GM19043 (cell line): ENCODE measurements around the gene TRAP1.

Experiments used
- ATAC-seq: cut with Tn5 transposase; IDR thresholded peaks from one replicate; pipeline ENCODE4 v1.9.1; 2021; ENCODE audit warnings: low read depth; ENCODE audit not compliant: unreplicated experiment

Gene TRAP1

DNA sequence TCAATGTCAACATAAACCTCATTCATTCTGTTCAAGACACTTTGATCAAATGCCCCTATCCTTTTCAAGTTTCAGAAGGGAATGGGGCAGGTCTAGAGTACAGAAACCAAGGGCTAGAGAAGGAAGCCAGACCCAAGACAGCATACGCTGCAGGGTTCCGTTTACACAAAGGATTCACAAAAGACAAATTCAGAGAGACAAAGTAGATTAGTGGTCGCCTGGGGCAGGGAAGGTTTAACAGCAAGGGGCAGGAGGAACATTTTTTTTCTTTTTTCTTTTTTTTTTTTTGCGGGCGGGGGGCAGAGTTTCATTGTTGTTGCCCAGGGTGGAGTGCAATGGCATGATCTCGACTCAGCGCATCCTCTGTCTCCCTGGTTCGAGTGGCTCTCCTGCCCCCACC is 19.9 kb upstream of the TRAP1 start:
- ATAC-seq = no peak

DNA sequence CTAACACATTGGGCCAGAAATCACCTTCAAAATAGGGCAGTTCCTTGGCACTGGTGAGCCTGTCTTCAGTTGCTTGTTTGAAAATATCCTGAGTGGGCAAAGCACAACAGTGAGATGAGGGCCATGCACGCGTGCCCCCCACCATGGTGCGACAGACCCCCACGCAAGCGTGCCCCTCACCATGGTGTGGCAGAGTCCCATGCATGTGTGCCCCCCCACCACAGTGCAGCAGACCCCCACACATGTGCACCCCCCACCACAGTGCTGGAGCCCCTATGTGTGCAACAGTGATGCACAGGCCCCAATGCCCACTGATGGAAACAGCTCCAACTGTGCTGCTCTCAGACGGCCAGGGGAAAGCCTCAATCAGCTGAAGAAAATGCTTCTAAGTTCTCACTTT is 18.8 kb upstream of the TRAP1 start:
- no peak for ATAC-seq

DNA sequence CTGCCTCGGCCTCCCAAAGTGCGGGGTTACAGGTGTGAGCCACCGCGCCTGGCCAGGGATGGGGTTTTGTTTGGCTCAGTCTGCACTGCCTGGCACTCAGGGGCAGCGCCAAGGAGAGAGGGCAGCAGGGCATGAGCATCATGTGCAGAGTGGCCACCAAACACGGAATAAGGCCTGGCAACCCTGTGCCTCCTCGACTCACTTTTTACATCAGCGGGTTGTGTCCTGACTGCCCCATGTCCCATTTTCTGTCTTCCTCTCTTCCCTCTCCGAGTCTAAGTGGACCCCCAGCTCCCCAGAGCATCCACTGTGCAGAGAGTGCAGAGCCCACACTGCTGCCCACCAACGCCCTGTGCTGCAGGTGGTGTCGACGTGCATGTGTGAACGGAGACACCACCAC is 18.2 kb upstream of the TRAP1 start:
- no peak for ATAC-seq

DNA sequence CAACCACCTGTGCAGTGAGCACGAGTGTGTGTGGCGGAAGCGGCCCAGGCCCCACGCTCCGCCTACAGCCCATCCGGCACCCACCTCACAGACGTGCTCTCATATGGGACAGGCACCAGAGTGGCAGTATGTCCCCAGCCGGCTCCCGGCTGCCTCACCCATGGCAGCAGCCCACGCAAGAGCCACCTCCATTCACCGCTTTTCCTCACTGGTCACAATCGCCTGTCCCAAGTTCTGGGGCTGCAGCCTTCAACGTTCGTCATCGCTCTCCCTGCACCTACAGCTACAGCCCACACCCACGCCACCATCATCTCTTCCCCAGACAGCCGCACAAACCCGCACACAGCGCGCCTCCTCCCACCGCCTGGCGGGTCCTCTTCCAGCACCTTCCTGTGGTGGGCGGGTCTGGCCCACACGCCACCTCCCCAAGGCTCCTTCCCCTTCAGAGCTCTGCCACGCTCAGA is 17.5 kb upstream of the TRAP1 start:
- no peak for ATAC-seq

GRCh38 chr16:3734084-3734757 is 16.9 kb upstream of the TRAP1 start:
- ATAC-seq = no peak

- no peak for ATAC-seq
Observed at GRCh38 chr16:3732171-3732570, 14.8 kb upstream of the TRAP1 start.

- no peak for ATAC-seq
Observed at GRCh38 chr16:3731126-3731935, 14.0 kb upstream of the TRAP1 start.

GRCh38 chr16:3730161-3731125 is 13.1 kb upstream of the TRAP1 start:
- no peak for ATAC-seq

DNA sequence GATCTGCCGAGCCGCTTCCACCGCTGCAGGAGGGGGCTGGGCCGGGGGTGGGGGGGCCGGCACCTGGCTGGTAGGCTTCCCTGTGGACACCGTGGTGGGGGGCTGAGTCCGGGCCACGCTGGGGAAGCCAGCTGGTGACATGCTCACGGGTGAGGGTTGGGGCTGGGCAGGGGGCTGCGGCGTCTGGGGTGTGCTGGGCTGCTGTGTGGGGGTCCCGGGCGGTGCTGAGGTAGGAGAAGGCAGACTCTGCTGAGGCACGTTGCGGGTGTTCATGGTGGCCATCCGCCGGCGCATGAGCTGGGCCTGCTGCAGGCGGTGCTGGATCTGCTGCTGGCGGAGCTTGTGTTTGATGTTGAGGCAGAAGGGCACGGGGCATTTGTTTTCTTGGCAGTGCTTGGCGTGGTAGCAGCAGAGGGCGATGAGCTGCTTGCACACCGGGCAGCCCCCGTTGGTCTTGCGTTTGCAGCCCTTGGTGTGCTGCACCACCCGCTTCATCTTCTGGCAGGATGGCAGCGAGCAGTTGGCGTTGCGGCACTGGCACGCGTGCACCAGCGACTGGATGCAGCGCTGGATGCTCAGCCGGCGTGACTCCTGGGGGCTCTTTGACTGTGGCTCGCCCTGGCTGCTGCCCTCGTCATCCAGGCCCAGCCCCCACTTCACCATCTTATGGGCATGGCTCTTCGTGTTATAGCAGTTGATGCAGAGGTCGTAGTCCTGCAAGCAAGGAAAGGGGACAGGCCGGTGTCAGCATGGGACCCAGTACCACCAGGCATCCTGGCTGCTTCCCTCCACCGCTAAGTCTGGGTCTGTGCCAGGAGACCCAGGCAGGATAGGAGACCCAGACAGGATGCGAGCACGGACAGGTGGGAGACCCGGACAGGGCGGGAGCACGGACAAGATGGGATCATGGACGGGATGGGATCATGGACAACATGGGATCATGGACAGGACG is 12.1 kb upstream of the TRAP1 start:
- ATAC-seq = no peak

DNA sequence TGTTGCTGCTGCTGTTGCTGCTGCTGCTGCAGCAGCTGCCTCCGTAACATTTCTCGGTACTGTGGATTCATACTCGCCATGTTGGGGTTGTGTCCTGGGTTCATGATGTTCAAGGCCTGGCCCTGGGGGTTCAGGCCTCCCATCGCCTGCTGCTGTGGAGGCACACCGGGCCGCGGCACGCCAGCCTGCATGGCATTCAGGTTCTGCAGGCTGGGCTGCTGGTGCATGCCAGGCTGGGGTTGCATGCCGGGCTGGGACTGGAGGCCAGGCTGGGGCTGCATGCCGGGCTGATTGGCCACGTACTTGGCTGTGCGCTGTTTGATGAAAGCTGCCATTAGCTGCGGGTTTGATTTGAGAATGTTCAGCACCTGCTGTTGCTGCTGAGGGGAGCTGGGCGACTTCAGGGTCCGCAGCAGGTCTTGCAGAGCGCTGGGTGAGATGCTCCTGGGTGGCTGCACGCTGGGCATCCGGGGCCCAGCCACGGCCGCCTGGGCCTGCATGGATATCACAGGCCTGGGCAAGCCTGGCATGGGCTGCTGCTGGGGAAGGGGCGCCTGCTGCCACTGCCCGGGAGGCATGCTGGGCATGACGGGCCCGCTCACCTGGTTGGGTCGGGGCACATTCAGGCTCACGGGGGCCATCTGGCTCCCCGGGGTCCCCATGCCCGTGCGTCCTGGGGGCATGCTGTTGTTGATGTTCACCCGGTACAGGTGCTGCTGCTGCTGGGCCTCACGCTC is 11.3 kb upstream of the TRAP1 start:
- no peak for ATAC-seq

- no peak for ATAC-seq
Observed at GRCh38 chr16:3727806-3728381, 10.6 kb upstream of the TRAP1 start.

GRCh38 chr16:3726021-3726687 is 8.8 kb upstream of the TRAP1 start:
- ATAC-seq = no peak

DNA sequence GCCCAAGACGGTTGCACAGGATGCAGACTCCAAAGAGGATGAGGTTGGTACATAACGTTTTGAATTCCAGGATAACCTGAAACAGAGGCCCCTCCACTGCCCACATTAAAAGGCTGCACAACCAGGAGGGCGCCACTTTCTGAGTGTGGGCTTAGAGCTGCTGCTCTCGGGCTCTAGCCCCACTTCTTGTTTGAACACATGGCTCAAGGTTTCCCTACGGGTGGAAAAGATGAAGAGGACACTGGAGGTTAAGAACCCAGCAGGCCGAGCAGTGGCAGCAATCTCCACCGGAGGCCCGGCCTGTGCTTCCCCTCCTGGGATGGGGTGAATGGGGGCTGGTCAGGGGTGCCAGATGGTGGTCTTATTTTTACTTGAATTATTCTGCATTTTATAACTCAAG is 8.0 kb upstream of the TRAP1 start:
- no peak for ATAC-seq

- ATAC-seq = no peak
Observed at GRCh38 chr16:3722508-3722907, 5.2 kb upstream of the TRAP1 start.

DNA sequence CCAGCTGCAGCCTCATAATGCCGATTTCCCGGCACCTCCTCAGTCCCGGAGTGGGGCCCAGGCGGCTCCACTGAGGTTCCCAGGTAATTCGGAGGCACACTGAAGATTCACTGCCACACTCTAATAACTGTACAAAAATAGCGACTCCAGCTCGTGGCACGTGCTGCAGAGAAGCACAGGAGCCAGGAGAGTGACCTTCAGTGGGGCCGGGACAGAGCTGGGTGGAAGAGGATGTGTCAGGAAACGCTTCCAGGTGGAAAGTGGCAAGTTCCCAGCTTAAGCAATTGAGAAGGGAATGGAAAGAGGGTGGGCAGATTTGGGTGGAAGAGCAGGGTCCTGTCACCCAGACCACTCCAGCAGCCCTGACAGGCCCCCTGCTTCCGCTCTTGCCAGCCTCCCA is 3.1 kb upstream of the TRAP1 start:
- ATAC-seq = no peak

GRCh38 chr16:3718628-3719027 is 1.3 kb upstream of the TRAP1 start:
- no peak for ATAC-seq

DNA sequence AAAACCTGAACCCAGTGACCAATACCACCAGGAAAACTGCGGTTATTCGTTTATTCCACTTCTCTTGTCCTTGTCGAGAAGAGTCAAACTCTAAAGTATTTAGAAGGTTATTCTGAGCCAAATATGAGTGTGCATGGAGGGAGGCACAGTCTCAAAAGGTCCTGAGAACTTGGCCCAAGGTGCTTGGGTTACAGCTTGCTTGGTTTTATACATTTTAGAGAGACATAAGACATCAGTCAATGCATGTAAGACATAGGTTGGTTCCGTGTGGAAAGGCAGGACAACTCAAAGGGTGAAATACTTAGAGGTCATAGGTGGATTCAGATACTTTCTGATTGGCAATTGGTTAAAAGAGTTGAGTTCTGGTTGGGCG is 681 bp upstream of the TRAP1 start:
- no peak for ATAC-seq

- peak; percentile 21 for ATAC-seq
Observed at GRCh38 chr16:3716831-3717234, 491 bp downstream of the TRAP1 start.
